Parathyroid adenoma (tissue), 2 donors: ENCODE measurements around the gene SECISBP2.

Source experiments
- H2AFZ ChIP-seq: fragments of 300-600 bp; sonication (generic); one replicate; pipeline ENCODE4 v1.7.0; 2017; ENCODE audit warnings: antibody characterized with exemption, mild to moderate bottlenecking
- H3K27ac ChIP-seq: fragments of 300-600 bp; sonication (generic); one replicate; pipeline ENCODE4 v1.7.0; 2017
- H3K27me3 ChIP-seq: fragments of 300-600 bp; sonication (generic); one replicate; pipeline ENCODE4 v1.7.0; 2017; ENCODE audit warnings: low read length; ENCODE audit not compliant: control insufficient read depth, insufficient read depth
- H3K36me3 ChIP-seq: fragments of 300-600 bp; sonication (generic); one replicate; pipeline ENCODE4 v1.7.0; 2017; ENCODE audit warnings: low read length; ENCODE audit not compliant: control insufficient read depth, insufficient read depth
- H3K4me1 ChIP-seq: fragments of 300-600 bp; sonication (generic); one replicate; pipeline ENCODE4 v1.7.0; 2017; ENCODE audit warnings: control low read depth
- H3K4me2 ChIP-seq: fragments of 300-600 bp; sonication (generic); one replicate; pipeline ENCODE4 v1.7.0; 2017; ENCODE audit warnings: low read length
- H3K4me3 ChIP-seq: fragments of 300-600 bp; sonication (generic); one replicate; pipeline ENCODE4 v1.7.0; 2017; ENCODE audit warnings: low read depth, low read length
- H3K79me2 ChIP-seq: fragments of 300-600 bp; sonication (generic); one replicate; pipeline ENCODE4 v1.7.0; 2017; ENCODE audit warnings: control low read depth
- H3K9ac ChIP-seq: fragments of 300-600 bp; sonication (generic); one replicate; pipeline ENCODE4 v1.7.0; 2017; ENCODE audit warnings: mild to moderate bottlenecking
- H3K9me3 ChIP-seq: fragments of 300-600 bp; sonication (generic); one replicate; pipeline ENCODE4 v1.7.0; 2017; ENCODE audit warnings: low read length; ENCODE audit not compliant: control insufficient read depth
- TF ChIP-seq, protein P1 (sequence below): fragments of 300-600 bp; sonication (generic); IDR thresholded peaks from one replicate; pipeline ENCODE4 v1.7.0; 2017; ENCODE audit warnings: antibody characterized with exemption, mild to moderate bottlenecking
- donor health status: primary hyperparathyroidism.

Gene SECISBP2

DNA sequence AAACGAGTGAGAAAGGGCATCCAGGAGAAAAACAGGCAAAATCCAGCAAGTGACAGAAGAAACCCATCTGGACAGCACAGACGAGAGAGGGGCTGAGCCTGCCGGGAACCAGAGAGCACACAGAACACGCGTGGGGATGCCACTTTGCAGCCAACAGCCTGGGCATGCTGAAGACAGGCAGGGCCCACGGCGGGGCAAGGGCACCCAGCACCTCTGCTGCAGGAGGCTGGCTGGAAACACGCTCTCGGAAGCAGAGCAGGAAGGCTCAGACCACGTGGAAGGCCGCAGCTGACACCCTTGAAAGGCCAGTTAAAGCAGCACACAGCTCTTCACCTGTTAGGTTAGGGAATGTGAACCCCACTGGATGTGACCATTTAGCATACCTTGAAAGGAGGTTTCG lies 76.1 kb downstream of the SECISBP2 start:
- H3K9ac ChIP-seq, result no peak overlapping the region
- no peaks in the 10 kb centered on the region for H3K9me3 ChIP-seq
- H3K27me3 ChIP-seq, result no peaks in the 10 kb centered on the region
- no peaks in the 10 kb centered on the region for H3K4me1 ChIP-seq
- H3K27ac ChIP-seq, result no peak overlapping the region
- TF ChIP-seq, protein P1, sequence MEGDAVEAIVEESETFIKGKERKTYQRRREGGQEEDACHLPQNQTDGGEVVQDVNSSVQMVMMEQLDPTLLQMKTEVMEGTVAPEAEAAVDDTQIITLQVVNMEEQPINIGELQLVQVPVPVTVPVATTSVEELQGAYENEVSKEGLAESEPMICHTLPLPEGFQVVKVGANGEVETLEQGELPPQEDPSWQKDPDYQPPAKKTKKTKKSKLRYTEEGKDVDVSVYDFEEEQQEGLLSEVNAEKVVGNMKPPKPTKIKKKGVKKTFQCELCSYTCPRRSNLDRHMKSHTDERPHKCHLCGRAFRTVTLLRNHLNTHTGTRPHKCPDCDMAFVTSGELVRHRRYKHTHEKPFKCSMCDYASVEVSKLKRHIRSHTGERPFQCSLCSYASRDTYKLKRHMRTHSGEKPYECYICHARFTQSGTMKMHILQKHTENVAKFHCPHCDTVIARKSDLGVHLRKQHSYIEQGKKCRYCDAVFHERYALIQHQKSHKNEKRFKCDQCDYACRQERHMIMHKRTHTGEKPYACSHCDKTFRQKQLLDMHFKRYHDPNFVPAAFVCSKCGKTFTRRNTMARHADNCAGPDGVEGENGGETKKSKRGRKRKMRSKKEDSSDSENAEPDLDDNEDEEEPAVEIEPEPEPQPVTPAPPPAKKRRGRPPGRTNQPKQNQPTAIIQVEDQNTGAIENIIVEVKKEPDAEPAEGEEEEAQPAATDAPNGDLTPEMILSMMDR, result no peak
- no peak overlapping the region for H3K4me3 ChIP-seq
- no peaks in the 10 kb centered on the region for H3K79me2 ChIP-seq
- no peaks in the 10 kb centered on the region for H3K36me3 ChIP-seq
- no peak overlapping the region for H2AFZ ChIP-seq
- no peak overlapping the region for H3K4me2 ChIP-seq

DNA sequence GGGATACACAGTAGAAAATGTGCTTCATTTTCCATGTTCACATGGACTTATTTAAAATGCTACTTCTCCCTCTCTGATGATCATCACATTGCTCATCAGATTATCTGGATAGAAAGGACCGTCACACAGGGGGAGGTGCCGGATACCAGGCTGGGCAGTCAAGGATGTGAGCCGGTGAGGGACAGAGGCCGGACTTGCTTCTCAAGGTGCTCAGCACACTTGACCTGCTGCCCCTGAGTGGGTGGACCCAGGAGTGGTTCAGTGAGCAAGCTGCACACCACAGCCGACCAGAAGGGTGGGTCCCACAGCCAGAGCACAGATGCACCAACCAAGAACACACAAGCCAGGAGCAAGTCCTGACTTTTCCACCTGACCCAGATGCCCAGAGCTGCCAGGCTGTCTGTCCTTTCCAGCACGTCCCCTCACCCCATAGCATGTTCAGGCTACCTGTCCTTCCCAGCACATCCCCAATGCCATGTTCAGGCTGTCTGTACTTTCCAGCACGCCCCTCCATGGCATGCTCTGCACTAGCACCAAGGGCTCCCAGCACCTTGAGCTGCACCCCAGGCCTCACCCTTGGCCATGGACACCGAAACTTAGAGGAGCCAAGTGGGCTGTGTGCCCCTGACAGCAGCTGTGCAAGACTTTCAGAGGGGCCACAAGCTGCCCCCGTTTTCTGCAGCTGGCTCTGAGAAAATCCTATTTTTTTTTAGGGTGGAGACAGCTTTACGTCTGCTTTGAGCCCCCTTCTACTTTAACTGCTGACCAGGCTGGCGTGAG lies 77.8 kb downstream of the SECISBP2 start:
- Histone ChIP-seq H3K4me3 (no peak overlapping the region), H3K27ac (no peak overlapping the region), H2AFZ (no peak overlapping the region), H3K27me3 (no peaks in the 10 kb centered on the region), H3K4me1 (no peaks in the 10 kb centered on the region), H3K9me3 (no peaks in the 10 kb centered on the region), H3K9ac (no peak overlapping the region), H3K36me3 (no peaks in the 10 kb centered on the region), H3K79me2 (no peaks in the 10 kb centered on the region), H3K4me2 (no peak overlapping the region)
- TF ChIP-seq, protein P1, result no peak

DNA sequence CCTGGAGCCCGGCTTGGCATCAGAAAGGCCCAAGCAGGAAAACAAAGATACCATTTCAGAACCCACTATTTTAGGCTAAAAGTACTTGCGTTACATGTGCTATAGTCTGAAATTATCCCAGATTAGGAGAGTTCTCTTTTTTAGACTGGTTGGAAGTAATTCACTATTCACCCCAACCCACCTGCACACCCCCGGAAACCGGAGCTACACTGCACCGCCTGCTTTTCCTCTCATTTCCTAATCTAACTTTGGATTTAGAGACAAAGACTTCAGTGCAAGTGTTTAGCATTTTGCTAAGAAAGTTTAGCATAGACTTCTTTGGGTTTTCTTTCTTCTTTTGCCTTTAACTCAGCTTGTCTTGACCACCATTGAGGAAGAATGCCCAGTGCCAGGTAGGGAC lies 79.2 kb downstream of the SECISBP2 start:
- no peak overlapping the region for H3K4me3 ChIP-seq
- no peaks in the 10 kb centered on the region for H3K27me3 ChIP-seq
- no peak overlapping the region for H3K9ac ChIP-seq
- H3K36me3 ChIP-seq, result no peaks in the 10 kb centered on the region
- no peaks in the 10 kb centered on the region for H3K9me3 ChIP-seq
- no peak overlapping the region for H3K4me2 ChIP-seq
- TF ChIP-seq, protein P1, result no peak
- no peak overlapping the region for H3K27ac ChIP-seq
- no peaks in the 10 kb centered on the region for H3K4me1 ChIP-seq
- H3K79me2 ChIP-seq, result no peaks in the 10 kb centered on the region
- H2AFZ ChIP-seq, result no peak overlapping the region

DNA sequence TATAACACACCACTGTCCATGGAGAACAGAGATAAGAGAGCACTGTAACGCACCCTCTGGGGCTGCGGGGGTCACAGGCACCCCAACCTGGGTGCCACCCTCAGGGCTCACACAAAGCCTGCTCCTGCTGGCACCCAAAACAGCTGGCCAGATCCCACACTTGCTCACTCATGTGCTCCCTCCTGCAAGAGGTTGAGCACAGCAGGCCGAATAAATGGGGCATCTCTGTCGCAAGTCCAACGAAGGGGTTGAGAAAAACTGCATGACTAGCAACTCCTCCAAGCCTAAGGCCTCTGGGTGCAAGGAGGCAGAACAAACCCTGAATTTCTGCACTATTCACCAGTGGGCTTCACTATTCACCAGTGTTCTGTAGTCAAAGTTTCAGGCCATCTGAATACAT lies 80.3 kb downstream of the SECISBP2 start:
- H3K27me3 ChIP-seq, result no peaks in the 10 kb centered on the region
- H3K79me2 ChIP-seq, result no peaks in the 10 kb centered on the region
- H2AFZ ChIP-seq, result no peak overlapping the region
- H3K27ac ChIP-seq, result no peak overlapping the region
- H3K4me3 ChIP-seq, result no peak overlapping the region
- H3K9ac ChIP-seq, result no peak overlapping the region
- H3K4me1 ChIP-seq, result no peaks in the 10 kb centered on the region
- no peak overlapping the region for H3K4me2 ChIP-seq
- TF ChIP-seq, protein P1, result no peak
- no peaks in the 10 kb centered on the region for H3K36me3 ChIP-seq
- H3K9me3 ChIP-seq, result no peaks in the 10 kb centered on the region
